Right cardiac atrium (tissue), 5 donors: ENCODE results near the gene CLDN14. TPM values are rescaled to one million over a fixed set of nuclear protein-coding genes. Genes with fewer than 3 reads are reported as not detected.

ENCODE experiments used
- ATAC-seq, 2 donors: fragments of 200-7000 bp; cut with Tn5 transposase; one replicate each; pipeline versions ENCODE4 v1.8.0 to v1.9.1; 2020; ENCODE audit warnings: moderate library complexity in 2 of 2, mild to moderate bottlenecking in 1 of 2
- DNase-seq, 3 donors: peaks; one replicate each; pipeline ENCODE4 v3.0.0-alpha.2; 2020
- H3K27ac ChIP-seq: one replicate; pipeline ENCODE4 v1.5.1; 2013; ENCODE audit warnings: mild to moderate bottlenecking, low read length, control low read depth, moderate library complexity
- H3K27me3 ChIP-seq: one replicate; pipeline ENCODE4 v1.6.1; 2013; ENCODE audit not compliant: control insufficient read depth, insufficient read depth
- H3K4me1 ChIP-seq: one replicate; pipeline ENCODE4 v1.6.1; 2013; ENCODE audit warnings: low read length; ENCODE audit not compliant: control insufficient read depth, insufficient read depth
- H3K4me3 ChIP-seq: one replicate; pipeline ENCODE4 v1.5.1; 2013; ENCODE audit warnings: low read length, control low read depth
- H3K9me3 ChIP-seq: one replicate; pipeline ENCODE4 v1.6.1; 2013; ENCODE audit warnings: low read length; ENCODE audit not compliant: control insufficient read depth
- WGBS: extraction: QIAGEN DNeasy Blood & Tissue Kit; methylation state at CpG from one replicate; pipeline ENCODE4 v1.1.7; 2013; 5-methylcytosine and 5-hydroxymethylcytosine counted together
- intact Hi-C, 4 donors: fragments of 100-400 bp; cut with DNase I; formaldehyde crosslinking; loops; one replicate each; pipeline versions ENCODE4 v1.11.0 to v1.14.0; 2022 to 2023
- polyA plus RNA-seq: library from polyadenylated mRNA; stranded (reverse); fragments of 200-250 nt; gene quantifications from one replicate; pipeline ENCODE4 v1.2.3, GENCODE V29; 2013
- total RNA-seq, 4 donors: library from RNA; stranded (reverse); fragmentation: NEBNext Ultra II Directional; extraction: Animal tissue kit (Norgen Biotek cat#: 25700); gene quantifications; one replicate each; pipeline ENCODE4 v1.2.1, GENCODE V29; 2021
- donor health status: healthy with polysubstance abuse.
- donor health status: DM: no; HTN: yes; CAD: no.
- donor health status: DM: no; HTN: no; CAD: no.
- donor health status: DM: no; HTN: yes; CAD: no; lungs with severe emphysema.
- donor health status: DM: yes; HTN: yes; CAD: no.

CLDN14 gene
- total and polyA plus RNA-seq, 5 donors = not detected

- intact Hi-C loops = no loop called here
- Histone ChIP-seq H3K4me3 (no peak overlapping the region), H3K9me3 (no peaks in the 10 kb centered on the region), H3K4me1 (no peaks in the 10 kb centered on the region), H3K27me3 (no peaks in the 10 kb centered on the region), H3K27ac (no peak overlapping the region)
- no peak for ATAC-seq
- WGBS = 75% methylated on average over 10 of the region's 10 CpGs
- DNase-seq = peak in 1 of 3 donors; percentile 18
Measured at GRCh38 chr21:36470294-36470693, 9.6 kb downstream of the CLDN14 start.

GRCh38 chr21:36466061-36466511 lies 13.8 kb downstream of the CLDN14 start:
- WGBS = 77% methylated on average over 8 of the region's 8 CpGs
- no peak overlapping the region for H3K4me3 ChIP-seq

GRCh38 chr21:36465478-36465877 lies 14.4 kb downstream of the CLDN14 start:
- DNase-seq = no peak
- H3K4me1 ChIP-seq = no peaks in the 10 kb centered on the region
- 59% methylated on average over 8 of the region's 8 CpGs for WGBS
- H3K27ac ChIP-seq = no peak overlapping the region
- intact Hi-C loops = no loop called here
- H3K27me3 ChIP-seq = no peaks in the 10 kb centered on the region
- no peaks in the 10 kb centered on the region for H3K9me3 ChIP-seq
- ATAC-seq = no peak
- no peak overlapping the region for H3K4me3 ChIP-seq

More at GRCh38 chr21:36466061-36466511, 13.8 kb downstream of the CLDN14 start:
- no peak for ATAC-seq
- no peaks in the 10 kb centered on the region for H3K27me3 ChIP-seq
- DNase-seq = no peak
- H3K27ac ChIP-seq = no peak overlapping the region
- no peaks in the 10 kb centered on the region for H3K9me3 ChIP-seq
- no peaks in the 10 kb centered on the region for H3K4me1 ChIP-seq
- intact Hi-C loops = no loop called here

- WGBS = 83% methylated on average over 3 of the region's 3 CpGs
- no peak for ATAC-seq
Measured at GRCh38 chr21:36464590-36464989, 15.3 kb downstream of the CLDN14 start.

GRCh38 chr21:36463991-36464390 lies 15.9 kb downstream of the CLDN14 start:
- H3K9me3 ChIP-seq = no peaks in the 10 kb centered on the region
- H3K27ac ChIP-seq = no peak overlapping the region
- no peak overlapping the region for H3K4me3 ChIP-seq
- DNase-seq = no peak
- no peak for ATAC-seq
- H3K27me3 ChIP-seq = no peaks in the 10 kb centered on the region
- no peaks in the 10 kb centered on the region for H3K4me1 ChIP-seq
- intact Hi-C loops = no loop called here
- 69% methylated on average over 10 of the region's 10 CpGs for WGBS

More at GRCh38 chr21:36464590-36464989, 15.3 kb downstream of the CLDN14 start:
- no peak for DNase-seq
- Histone ChIP-seq H3K9me3 (no peaks in the 10 kb centered on the region), H3K4me1 (no peaks in the 10 kb centered on the region), H3K4me3 (no peak overlapping the region), H3K27me3 (no peaks in the 10 kb centered on the region), H3K27ac (no peak overlapping the region)
- intact Hi-C loops = no loop called here

- Histone ChIP-seq H3K9me3 (no peaks in the 10 kb centered on the region), H3K4me3 (no peak overlapping the region), H3K4me1 (no peaks in the 10 kb centered on the region), H3K27me3 (no peaks in the 10 kb centered on the region), H3K27ac (no peak overlapping the region)
- intact Hi-C loops = no loop called here
- no peak for DNase-seq
- no peak for ATAC-seq
- WGBS = 90% methylated on average over 10 of the region's 10 CpGs
Measured at GRCh38 chr21:36463204-36463603, 16.7 kb downstream of the CLDN14 start.

- H3K4me1 ChIP-seq = no peaks in the 10 kb centered on the region
- intact Hi-C loops = no loop called here
- 48% methylated on average over 14 of the region's 14 CpGs for WGBS
- no peaks in the 10 kb centered on the region for H3K9me3 ChIP-seq
- no peak overlapping the region for H3K4me3 ChIP-seq
- no peak overlapping the region for H3K27ac ChIP-seq
- ATAC-seq = no peak
- no peak for DNase-seq
- no peaks in the 10 kb centered on the region for H3K27me3 ChIP-seq
Measured at GRCh38 chr21:36461918-36462486, 17.9 kb downstream of the CLDN14 start.

- Histone ChIP-seq H3K4me1 (no peaks in the 10 kb centered on the region), H3K9me3 (no peaks in the 10 kb centered on the region), H3K27me3 (no peaks in the 10 kb centered on the region), H3K27ac (no peak overlapping the region), H3K4me3 (no peak overlapping the region)
- 90% methylated on average over 34 of the region's 34 CpGs for WGBS
- DNase-seq = no peak
- no peak for ATAC-seq
- intact Hi-C loops = no loop called here
Measured at GRCh38 chr21:36461277-36461917, 18.5 kb downstream of the CLDN14 start.

GRCh38 chr21:36460866-36461265 lies 19.1 kb downstream of the CLDN14 start:
- Histone ChIP-seq H3K27ac (no peak overlapping the region), H3K27me3 (no peaks in the 10 kb centered on the region), H3K4me1 (no peaks in the 10 kb centered on the region), H3K4me3 (no peak overlapping the region), H3K9me3 (no peaks in the 10 kb centered on the region)
- WGBS = 94% methylated on average over 16 of the region's 16 CpGs
- intact Hi-C loops = no loop called here
- DNase-seq (no peak), ATAC-seq (no peak)

GRCh38 chr21:36459098-36459497 lies 20.8 kb downstream of the CLDN14 start:
- no peak for DNase-seq
- Histone ChIP-seq H3K27me3 (no peaks in the 10 kb centered on the region), H3K27ac (no peak overlapping the region), H3K9me3 (no peaks in the 10 kb centered on the region), H3K4me3 (no peak overlapping the region), H3K4me1 (no peaks in the 10 kb centered on the region)
- 95% methylated on average over 6 of the region's 6 CpGs for WGBS
- intact Hi-C loops = no loop called here
- ATAC-seq = peak in 1 of 2 donors; percentile 27

GRCh38 chr21:36456729-36457414 lies 23.1 kb downstream of the CLDN14 start:
- no peak for ATAC-seq
- intact Hi-C loops = no loop called here
- 73% methylated on average over 7 of the region's 7 CpGs for WGBS

More at GRCh38 chr21:36456729-36457414, 23.1 kb downstream of the CLDN14 start:
- no peaks in the 10 kb centered on the region for H3K27me3 ChIP-seq
- DNase-seq = no peak
- H3K9me3 ChIP-seq = no peaks in the 10 kb centered on the region
- H3K27ac ChIP-seq = no peak overlapping the region
- H3K4me3 ChIP-seq = no peak overlapping the region
- H3K4me1 ChIP-seq = no peaks in the 10 kb centered on the region
